GM12865 (cell line): Measurements from ENCODE around the gene MRPL57.
"Not testable (repeated sequence)": the region's sequence is repeated elsewhere in the genome, so short reads cannot be mapped to it uniquely, and the experiment has no call there.

Source experiments
- DNase-seq: peaks from one replicate; pipeline ENCODE4 v3.0.0; 2010; ENCODE audit warnings: low read depth
- H3K4me3 ChIP-seq: 2 replicates; pipeline ENCODE4 v1.5.1; 2011; ENCODE audit warnings: mild to moderate bottlenecking, low read depth, low read length, control low read depth
- TF ChIP-seq, protein P1 (sequence below): IDR thresholded peaks from 2 replicates; pipeline ENCODE4 v1.5.1; 2011; ENCODE audit warnings: low read length, control low read depth, low read depth, inconsistent platforms; ENCODE audit not compliant: insufficient read depth; ENCODE audit errors: missing control alignments

Gene MRPL57

DNA sequence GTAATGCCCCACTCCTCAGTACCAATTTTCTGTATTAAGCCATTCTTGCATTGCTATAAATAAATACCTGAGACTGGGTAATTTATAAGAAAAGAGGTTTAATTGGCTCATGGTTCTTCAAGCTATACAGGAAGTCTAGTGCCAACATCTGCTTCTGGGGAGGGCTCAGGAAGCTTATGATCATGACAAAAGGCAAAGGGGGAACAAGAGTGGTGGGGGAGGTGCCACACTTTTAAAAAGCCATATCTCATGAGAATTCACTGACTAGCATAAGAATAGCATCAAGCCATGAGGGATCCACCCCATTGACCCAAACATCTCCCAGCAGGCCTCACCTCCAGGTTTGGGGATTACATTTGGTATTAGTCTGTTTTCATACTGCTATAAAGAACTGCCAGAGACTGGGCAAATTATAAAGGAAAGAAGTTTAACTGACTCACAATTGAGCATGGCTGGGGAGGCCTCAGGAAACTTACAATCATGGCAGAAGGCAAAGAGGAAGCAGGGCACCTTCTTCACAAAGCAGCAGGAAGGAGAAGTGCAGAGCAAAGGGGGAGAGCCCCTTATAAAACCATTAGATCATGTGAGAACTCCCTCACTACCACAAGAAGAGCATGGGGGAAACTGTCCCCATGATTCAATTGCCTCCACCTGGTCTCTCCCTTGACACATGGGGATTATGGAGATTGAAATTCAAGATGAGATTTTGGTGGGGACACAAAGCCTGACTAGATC is 25.2 kb downstream of the MRPL57 start:
- DNase-seq, H3K4me3 ChIP-seq: not testable (repeated sequence)

DNA sequence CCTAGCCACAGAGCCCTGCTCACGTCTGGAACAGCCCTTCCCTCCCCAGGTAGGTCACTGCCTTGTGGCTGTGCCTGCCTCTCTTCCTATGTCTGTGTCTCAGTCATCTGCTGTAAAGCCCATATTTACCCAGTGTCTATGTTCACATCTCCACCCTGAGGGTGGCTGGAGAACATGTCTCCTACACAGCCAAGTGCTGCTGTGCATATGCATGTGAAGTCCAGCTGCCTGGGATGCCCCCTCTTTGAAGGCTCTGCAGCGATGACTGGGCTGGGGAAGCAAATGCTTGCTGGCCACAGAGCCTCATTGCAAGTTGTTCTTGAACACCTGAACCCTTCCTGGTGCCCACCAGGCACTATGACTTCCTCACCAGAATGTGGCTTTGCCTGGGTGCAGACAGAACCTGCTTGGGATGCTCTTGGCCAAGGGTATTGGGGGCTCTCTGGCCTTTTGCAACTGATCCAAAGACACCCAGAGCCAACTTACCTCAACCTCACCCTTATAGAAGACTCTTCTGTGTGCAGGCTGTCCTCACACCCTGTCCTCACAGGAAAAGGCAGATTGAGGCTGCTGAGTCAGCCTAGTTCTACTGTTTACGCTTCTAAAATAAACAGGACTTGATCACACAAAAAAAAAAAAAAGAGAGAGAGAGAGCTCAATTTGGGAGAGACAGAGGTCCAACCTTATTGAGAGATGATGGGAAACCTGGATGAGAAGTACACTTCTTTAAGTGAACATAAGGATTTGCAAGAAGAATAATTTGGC is 26.5 kb downstream of the MRPL57 start:
- TF ChIP-seq, protein P1, sequence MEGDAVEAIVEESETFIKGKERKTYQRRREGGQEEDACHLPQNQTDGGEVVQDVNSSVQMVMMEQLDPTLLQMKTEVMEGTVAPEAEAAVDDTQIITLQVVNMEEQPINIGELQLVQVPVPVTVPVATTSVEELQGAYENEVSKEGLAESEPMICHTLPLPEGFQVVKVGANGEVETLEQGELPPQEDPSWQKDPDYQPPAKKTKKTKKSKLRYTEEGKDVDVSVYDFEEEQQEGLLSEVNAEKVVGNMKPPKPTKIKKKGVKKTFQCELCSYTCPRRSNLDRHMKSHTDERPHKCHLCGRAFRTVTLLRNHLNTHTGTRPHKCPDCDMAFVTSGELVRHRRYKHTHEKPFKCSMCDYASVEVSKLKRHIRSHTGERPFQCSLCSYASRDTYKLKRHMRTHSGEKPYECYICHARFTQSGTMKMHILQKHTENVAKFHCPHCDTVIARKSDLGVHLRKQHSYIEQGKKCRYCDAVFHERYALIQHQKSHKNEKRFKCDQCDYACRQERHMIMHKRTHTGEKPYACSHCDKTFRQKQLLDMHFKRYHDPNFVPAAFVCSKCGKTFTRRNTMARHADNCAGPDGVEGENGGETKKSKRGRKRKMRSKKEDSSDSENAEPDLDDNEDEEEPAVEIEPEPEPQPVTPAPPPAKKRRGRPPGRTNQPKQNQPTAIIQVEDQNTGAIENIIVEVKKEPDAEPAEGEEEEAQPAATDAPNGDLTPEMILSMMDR: no peak
- no peak for DNase-seq
- no peak overlapping the region for H3K4me3 ChIP-seq

DNA sequence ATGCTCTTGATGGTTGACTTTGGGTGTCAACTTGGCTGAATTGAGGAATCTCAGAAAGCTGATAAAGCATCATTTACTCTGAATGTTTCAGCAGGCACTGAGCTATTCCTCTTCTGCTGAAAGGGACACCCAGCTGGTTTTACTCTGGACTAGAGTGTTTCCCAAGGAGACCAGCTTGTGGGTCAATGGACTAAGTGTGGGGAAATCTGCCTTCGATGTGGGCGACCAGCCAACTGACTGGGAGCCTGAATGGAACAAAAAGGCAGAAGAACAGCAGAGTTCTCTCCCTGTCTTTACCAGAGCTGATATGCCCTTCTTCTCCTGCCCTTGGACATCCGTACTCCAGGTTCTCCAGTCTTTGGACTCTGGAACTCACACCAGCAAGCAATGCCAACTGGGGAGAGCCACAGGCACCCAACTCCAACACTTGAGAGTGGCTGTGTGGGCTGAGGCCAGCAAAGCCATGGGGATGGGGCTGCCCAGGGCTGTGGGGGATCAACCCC is 32.2 kb downstream of the MRPL57 start:
- H3K4me3 ChIP-seq: no peak overlapping the region
- no peak for DNase-seq
- TF ChIP-seq, protein P1: no peak

- DNase-seq: no peak
- H3K4me3 ChIP-seq: no peak overlapping the region
- TF ChIP-seq, protein P1: no peak
Measured at GRCh38 chr13:21212138-21212775, 35.8 kb downstream of the MRPL57 start.

GRCh38 chr13:21215419-21215818 is 39.0 kb downstream of the MRPL57 start:
- not testable (repeated sequence) for DNase-seq, H3K4me3 ChIP-seq

DNA sequence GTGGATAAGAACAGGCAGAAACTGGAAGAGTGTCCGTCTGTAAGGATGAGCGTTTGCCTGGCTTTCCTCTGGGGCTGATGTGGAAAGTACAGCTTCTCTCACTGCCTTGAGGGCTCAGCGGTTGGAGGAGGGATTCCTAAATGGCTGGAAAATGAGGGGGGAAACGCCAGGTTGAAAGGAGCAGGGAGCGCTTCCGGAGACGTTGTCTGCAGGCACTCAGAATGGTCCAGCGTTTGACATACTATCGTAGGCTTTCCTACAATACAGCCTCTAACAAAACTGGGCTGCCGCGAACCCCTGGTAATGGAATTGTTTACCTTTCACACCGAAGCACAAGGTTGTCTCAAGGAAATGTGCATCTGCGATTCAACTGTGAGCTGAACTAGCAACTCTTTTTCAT is 39.9 kb downstream of the MRPL57 start:
- TF ChIP-seq, protein P1: no peak
- DNase-seq: no peak

DNA sequence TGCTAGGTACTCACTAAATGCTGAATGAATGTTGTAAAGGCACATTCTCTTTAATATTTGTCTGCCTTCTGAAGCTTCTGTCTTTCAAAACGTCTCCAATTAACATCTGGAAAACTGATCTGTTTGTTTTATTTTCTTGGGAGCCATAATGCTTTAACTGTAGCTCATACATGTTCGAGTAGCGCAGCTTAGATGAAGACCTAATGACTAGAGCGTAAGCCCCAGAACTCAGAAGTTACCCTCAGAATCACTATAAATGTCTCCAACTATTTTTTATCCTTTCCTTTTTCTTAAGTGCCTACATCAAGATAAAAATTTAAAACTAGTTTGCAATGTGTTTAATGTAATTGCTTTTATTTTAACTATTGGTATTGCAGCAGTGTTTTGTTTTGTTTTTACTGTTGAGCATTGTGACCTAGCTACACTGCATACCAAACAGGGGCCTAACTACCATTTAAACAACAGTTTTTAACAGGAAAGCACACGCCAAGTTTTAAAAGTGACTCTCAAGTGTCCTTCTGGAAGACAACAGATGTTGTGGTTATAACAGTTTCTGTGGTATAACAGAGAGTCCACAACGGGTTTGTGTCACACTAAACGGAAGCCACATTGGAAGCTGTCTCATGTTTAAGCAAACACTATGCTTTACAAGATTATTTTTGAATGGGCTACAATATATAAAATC is 42.0 kb downstream of the MRPL57 start:
- DNase-seq: peak; percentile 85
- no peak overlapping the region for H3K4me3 ChIP-seq

More for the DNA sequence above, 39.9 kb downstream of the MRPL57 start:
- no peak overlapping the region for H3K4me3 ChIP-seq

More for the DNA sequence above, 42.0 kb downstream of the MRPL57 start:
- TF ChIP-seq, protein P1: no peak
